Activated CD4-positive, CD25-positive, alpha-beta regulatory T cell treated with anti-CD3 and anti-CD28 coated beads, Interleukin-2, amount 50 U/mL, for 24 hours (primary cell): ENCODE data around the gene C1orf159.
A peak's percentile ranks its signal among the peaks of the same experiment; 100 is the strongest.

Experiments
- ATAC-seq, 2 donors: fragments of 150-1000 bp; cut with Tn5 transposase; one replicate each; pipeline ENCODE4 v1.10.0; 2021; ENCODE audit warnings: mild to moderate bottlenecking in 1 of 2, moderate library complexity in 1 of 2

The C1orf159 gene

GRCh38 chr1:1033009-1033587 is 82.8 kb downstream of the C1orf159 start:
- peak; percentile 94 to 95 for ATAC-seq

- ATAC-seq: no peak
Observed at GRCh38 chr1:1032424-1032823, 83.5 kb downstream of the C1orf159 start.
